GM10266 (cell line): ENCODE measurements around the gene AP4B1.
"Not testable (repeated sequence)": the region's sequence is repeated elsewhere in the genome, so short reads cannot be mapped to it uniquely, and the experiment has no call there.

Experiments
- DNase-seq: peaks from one replicate; pipeline ENCODE4 v3.0.0; 2012; ENCODE audit errors: extremely low spot score
- TF ChIP-seq, protein P1 (sequence below): IDR thresholded peaks from 2 replicates; pipeline ENCODE4 v1.5.1; 2012; ENCODE audit warnings: mild to moderate bottlenecking, low read depth; ENCODE audit not compliant: control insufficient read depth, insufficient read depth; ENCODE audit errors: missing control alignments

The AP4B1 gene

DNA sequence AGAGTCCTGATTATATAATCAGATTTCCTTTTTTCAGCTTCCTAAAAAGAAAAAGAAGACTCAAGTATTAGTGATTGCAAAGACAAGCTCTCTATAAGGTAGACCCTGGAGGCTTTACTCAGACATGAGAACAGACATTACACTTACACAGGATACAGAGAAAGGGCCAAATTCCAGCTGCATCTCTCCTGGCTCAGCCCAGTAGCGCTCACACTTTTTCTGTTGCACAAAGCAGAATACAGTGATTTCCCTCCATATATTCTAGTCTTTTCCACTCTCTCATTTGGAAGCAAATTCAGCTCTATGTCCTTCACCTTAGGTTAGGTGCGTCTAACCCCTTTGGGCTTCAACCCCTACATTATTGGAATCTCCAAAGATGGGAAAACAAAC, 48.2 kb downstream of the AP4B1 start:
- no peak for DNase-seq
- TF ChIP-seq, protein P1, sequence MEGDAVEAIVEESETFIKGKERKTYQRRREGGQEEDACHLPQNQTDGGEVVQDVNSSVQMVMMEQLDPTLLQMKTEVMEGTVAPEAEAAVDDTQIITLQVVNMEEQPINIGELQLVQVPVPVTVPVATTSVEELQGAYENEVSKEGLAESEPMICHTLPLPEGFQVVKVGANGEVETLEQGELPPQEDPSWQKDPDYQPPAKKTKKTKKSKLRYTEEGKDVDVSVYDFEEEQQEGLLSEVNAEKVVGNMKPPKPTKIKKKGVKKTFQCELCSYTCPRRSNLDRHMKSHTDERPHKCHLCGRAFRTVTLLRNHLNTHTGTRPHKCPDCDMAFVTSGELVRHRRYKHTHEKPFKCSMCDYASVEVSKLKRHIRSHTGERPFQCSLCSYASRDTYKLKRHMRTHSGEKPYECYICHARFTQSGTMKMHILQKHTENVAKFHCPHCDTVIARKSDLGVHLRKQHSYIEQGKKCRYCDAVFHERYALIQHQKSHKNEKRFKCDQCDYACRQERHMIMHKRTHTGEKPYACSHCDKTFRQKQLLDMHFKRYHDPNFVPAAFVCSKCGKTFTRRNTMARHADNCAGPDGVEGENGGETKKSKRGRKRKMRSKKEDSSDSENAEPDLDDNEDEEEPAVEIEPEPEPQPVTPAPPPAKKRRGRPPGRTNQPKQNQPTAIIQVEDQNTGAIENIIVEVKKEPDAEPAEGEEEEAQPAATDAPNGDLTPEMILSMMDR, result no peak

DNA sequence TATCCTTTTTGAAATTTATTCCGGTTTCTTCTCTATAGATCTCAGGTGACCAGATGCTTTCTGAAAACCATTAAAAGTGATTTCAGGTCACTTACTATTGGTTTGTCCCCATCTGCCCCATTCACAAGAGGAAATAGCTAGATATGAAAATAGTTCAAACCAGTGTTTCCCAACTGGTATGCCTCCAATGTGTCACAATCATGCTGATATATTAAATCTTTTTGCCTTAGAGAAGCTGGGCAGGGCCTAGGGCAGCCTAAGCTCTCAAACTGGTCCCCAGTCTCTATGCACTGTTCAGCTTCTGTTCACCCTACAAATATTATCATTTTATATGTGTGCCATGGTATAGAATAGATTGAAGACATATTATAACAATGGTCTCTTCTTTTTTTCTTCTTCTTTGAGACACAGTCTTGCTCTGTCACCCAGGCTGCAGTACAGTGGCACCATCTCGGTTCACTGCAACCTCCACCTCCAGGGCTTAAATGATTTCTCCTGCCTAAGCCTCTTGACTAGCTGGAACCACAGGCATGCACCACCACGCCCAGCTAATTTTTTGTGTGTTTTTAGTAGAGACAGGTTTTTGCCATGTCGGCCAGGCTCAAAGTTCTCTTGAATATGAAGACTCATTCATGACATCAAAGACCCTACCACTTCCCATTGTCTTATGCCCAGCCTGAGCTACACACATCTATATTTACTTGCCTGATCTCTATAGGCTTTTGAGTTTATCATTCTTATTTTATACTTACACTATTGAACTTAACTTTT, 48.8 kb downstream of the AP4B1 start:
- no peak for DNase-seq
- TF ChIP-seq, protein P1, result no peak

DNA sequence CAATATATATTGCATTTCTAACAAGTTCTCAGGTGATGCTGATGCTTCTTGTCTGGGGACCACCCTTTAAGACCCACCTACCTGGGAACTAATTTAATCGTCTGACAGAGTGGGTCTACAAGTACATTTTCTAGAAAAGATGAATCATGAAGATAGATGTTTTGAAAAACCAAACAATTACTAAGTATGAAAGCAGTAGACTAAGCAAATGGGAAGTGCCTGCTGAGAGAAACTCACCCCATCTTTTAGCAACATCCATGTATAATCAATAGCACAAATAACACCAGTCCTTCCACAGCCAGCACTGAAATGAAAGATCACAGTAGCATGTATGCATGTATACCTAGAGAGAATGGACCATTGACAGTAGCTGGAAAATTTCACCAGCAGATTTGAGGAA, 50.4 kb downstream of the AP4B1 start:
- no peak for DNase-seq
- TF ChIP-seq, protein P1, result no peak

DNA sequence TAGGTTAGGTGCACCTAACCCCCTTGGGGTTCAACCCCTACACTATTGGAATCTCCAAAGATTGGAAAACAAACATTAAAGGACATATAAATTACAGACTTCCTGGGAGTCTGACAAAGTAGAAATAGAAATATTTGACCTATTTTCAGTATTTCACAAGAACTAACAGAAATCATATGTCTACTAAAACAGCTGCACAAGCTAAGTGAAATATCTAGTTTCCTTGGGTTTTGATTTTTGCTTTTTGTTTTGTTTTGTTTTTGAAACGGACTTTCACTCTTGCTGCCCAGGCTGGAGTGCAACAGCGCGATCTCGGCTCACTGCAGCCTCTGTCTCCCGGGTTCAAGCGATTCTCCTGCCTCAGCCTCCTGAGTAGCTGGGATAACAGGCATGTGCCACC, 51.9 kb downstream of the AP4B1 start:
- DNase-seq, result not testable (repeated sequence)

DNA sequence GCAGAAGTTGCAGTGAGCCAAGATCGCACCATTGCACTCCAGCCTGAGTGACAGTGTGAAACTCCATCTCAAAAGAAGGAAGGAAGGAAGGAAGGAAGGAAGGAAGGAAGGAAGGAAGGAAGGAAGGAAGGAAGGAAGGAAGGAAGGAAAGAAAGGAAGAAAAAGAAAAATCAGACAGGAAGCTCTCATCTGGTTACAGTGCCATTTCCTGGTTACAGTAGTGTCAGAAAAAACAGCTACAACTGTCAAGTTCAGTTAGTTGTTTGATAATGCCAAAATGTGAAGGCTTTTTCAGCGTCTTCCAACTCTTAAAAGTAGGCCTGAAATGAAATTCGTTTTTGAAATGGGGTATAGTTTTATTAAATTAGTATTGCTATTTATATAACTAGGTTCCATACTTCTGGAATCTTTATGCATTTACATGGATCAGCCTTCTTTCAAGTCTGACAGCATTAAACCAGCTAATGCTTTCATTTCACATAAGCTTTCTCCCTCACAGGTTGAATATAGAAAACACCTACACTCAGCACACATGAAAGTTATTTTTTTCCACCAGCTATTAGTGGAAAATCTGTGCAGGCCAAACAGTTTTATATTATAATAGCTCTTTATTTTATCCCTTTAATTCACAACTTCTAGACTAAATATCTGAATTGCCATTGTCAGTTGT, 54.3 kb downstream of the AP4B1 start:
- DNase-seq, result no peak
- TF ChIP-seq, protein P1, result no peak

DNA sequence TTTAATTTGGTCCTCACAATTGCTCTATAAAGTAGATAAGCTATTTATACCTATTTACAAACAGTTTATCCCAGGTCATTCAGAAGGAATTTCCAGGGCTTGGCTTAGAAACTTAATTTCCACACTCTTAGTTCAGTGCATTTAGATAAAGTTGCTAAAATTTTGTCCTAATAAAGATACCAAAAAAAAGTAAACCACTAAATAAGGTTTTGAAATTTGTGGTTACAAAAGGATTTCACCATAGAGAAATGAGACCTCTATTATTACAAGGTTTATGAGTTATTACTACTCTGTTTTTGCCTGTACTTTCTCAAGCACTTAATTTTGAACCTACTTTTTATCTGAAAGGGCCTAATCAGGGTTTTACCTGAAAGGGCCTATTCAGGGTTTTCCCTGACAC, 55.5 kb downstream of the AP4B1 start:
- TF ChIP-seq, protein P1, result no peak
- DNase-seq, result no peak

DNA sequence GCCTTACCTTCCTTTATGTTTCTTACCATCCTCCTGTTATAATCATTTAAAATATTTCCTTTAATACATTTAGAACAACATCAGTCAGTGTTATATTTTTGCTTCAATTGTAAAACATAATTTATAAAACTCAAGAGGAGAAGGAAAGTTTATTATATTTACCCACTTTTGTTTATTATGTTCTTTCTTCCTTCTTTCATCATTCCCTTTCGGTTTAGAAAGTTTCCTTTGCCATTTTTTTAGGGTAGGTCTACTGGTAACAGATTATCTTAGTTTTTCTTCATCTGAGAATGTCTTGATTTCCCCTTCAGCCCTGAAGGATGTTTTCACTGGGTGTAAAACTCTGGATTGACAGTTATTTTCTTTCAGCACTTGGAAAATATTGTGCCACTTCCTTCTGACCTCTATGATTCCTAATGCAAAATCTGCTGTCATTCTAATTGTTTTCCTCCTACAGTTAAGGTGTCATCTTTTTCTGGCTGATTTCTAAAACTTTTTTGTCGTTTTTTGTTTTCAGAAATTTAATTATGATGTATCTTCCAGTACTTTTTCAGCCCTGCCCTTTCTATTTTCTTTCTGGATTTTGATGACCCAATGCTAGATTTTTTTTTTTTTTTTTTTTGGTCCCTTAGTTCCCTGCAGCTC, 58.1 kb downstream of the AP4B1 start:
- TF ChIP-seq, protein P1, result no peak
- DNase-seq, result no peak
